Memory B cell (primary cell): ENCODE results near the gene CPB1.

ENCODE experiments used
- ATAC-seq: fragments of 150-1000 bp; cut with Tn5 transposase; 2 replicates; pipeline ENCODE4 v1.10.0; 2021; ENCODE audit warnings: low read depth, mild to moderate bottlenecking, moderate library complexity
- DNase-seq, 2 donors: peaks; one replicate each; pipeline ENCODE4 v3.0.0; 2022; ENCODE audit warnings: low spot score in 2 of 2
- H3K27ac Mint-ChIP-seq: one replicate; pipeline ENCODE4 v1.8.0; 2022; ENCODE audit warnings: mild to moderate bottlenecking, moderate library complexity, mixed read lengths
- H3K27me3 Mint-ChIP-seq: one replicate; pipeline ENCODE4 v1.8.0; 2022; ENCODE audit warnings: mixed read lengths
- H3K36me3 Mint-ChIP-seq: one replicate; pipeline ENCODE4 v1.8.0; 2022; ENCODE audit warnings: mild to moderate bottlenecking, mixed read lengths
- H3K4me1 Mint-ChIP-seq: one replicate; pipeline ENCODE4 v1.8.0; 2022; ENCODE audit warnings: mixed read lengths
- H3K4me3 Mint-ChIP-seq: one replicate; pipeline ENCODE4 v1.8.0; 2022; ENCODE audit warnings: mild to moderate bottlenecking, moderate library complexity, mixed read lengths
- H3K9me3 Mint-ChIP-seq: one replicate; pipeline ENCODE4 v1.8.0; 2022; ENCODE audit warnings: mixed read lengths

The CPB1 gene

DNA sequence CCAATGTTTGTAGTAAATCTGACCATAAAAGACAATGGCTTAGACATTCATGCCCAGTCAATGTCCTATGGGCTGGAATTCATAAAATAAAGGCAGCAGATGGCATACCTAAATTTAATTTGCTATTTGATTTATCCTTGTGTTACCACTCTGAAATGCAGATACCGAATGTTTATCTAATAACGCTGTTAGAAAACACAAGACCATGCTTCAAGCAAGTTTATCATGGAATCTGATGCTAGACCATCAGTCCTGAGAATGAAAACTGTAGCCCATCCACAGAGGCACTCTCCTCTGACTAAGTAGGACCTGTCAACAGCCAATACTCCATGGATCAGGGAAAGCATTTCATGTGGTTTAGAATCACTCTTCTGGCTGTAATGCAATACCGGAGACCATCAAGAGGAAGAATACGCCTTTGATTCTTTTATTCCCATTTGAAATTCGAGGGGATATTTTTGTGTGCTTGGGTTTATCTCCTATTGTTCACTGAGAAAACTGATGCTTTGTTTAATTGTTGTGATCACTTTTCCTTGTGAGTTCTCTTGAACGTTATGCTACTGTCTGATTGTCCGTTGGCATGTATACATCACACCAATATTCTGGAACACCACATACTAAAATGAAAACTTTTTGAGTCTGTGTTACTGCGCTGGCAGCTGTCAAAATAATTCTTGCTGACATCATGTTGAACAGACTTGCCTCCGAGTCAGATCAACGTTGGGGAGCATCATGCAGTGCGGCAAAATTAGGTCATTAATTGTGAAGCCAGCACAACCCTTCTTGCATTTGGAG lies 12.1 kb upstream of the CPB1 start:
- DNase-seq: no peak
- ATAC-seq: no peak
- H3K4me1 Mint-ChIP-seq: no peaks in the 10 kb centered on the region
- no peak overlapping the region for H3K27ac Mint-ChIP-seq
- H3K27me3 Mint-ChIP-seq: no peaks in the 10 kb centered on the region
- no peak overlapping the region for H3K4me3 Mint-ChIP-seq
- no peaks in the 10 kb centered on the region for H3K9me3 Mint-ChIP-seq
- H3K36me3 Mint-ChIP-seq: no peaks in the 10 kb centered on the region

DNA sequence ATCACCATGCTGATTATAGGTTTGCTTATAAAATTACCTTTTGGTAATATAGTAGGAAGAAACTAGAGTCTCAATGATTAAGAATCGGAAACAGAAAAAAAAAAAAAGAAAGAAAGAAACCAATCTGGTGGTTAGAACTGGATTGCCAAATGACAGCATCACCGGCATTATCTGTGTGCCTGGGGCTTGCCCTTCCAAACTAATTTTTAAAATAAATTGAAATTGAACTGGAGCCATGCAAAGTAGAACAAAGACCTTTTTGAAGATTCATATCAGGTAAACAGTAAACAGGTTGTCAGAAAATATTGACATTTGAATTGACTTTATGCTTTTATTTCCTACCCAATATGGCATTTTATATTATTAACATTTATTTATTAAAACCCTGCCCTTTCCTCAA lies 11.2 kb upstream of the CPB1 start:
- Mint-ChIP-seq H3K27me3 (no peaks in the 10 kb centered on the region), H3K36me3 (no peaks in the 10 kb centered on the region), H3K27ac (no peak overlapping the region), H3K4me3 (no peak overlapping the region), H3K9me3 (no peaks in the 10 kb centered on the region), H3K4me1 (no peaks in the 10 kb centered on the region)
- ATAC-seq (no peak), DNase-seq (no peak)

GRCh38 chr3:148816981-148817525 lies 10.6 kb upstream of the CPB1 start:
- Mint-ChIP-seq H3K4me1 (no peaks in the 10 kb centered on the region), H3K27ac (no peak overlapping the region), H3K36me3 (no peaks in the 10 kb centered on the region), H3K27me3 (no peaks in the 10 kb centered on the region), H3K9me3 (no peaks in the 10 kb centered on the region), H3K4me3 (no peak overlapping the region)
- DNase-seq (no peak), ATAC-seq (no peak)

- ATAC-seq (no peak), DNase-seq (no peak)
- Mint-ChIP-seq H3K4me1 (no peaks in the 10 kb centered on the region), H3K27ac (no peak overlapping the region), H3K36me3 (no peaks in the 10 kb centered on the region), H3K4me3 (no peak overlapping the region), H3K9me3 (no peaks in the 10 kb centered on the region), H3K27me3 (no peaks in the 10 kb centered on the region)
Observed at GRCh38 chr3:148820361-148821245, 7.0 kb upstream of the CPB1 start.

DNA sequence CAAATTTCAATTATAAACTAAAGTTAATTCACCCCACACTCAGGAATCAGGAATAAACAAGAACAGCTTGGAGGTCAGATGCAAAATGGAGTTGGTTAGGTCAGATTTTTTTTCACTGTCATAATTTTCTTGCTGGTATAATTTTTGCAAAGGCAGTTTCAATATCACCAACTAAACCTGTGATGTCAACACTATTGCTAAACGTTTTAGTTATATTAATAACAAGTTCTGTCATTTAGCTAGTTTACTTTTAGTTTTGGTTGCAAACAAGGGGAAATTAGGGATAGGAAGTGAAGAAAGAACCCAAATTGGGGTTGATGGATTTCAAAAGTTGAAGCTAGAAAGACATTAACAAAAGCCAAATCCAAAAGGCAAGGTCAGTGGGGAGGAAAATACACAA lies 4.6 kb upstream of the CPB1 start:
- H3K27ac Mint-ChIP-seq: no peak overlapping the region
- no peak overlapping the region for H3K4me3 Mint-ChIP-seq
- ATAC-seq (no peak), DNase-seq (no peak)
- H3K36me3 Mint-ChIP-seq: no peaks in the 10 kb centered on the region
- no peaks in the 10 kb centered on the region for H3K27me3 Mint-ChIP-seq
- H3K4me1 Mint-ChIP-seq: no peaks in the 10 kb centered on the region
- no peaks in the 10 kb centered on the region for H3K9me3 Mint-ChIP-seq

- Mint-ChIP-seq H3K27me3 (no peaks in the 10 kb centered on the region), H3K4me3 (no peak overlapping the region), H3K9me3 (no peaks in the 10 kb centered on the region), H3K36me3 (no peaks in the 10 kb centered on the region), H3K27ac (no peak overlapping the region), H3K4me1 (no peaks in the 10 kb centered on the region)
- no peak for DNase-seq
- ATAC-seq: no peak
Observed at GRCh38 chr3:148825476-148825875, 2.1 kb upstream of the CPB1 start.

DNA sequence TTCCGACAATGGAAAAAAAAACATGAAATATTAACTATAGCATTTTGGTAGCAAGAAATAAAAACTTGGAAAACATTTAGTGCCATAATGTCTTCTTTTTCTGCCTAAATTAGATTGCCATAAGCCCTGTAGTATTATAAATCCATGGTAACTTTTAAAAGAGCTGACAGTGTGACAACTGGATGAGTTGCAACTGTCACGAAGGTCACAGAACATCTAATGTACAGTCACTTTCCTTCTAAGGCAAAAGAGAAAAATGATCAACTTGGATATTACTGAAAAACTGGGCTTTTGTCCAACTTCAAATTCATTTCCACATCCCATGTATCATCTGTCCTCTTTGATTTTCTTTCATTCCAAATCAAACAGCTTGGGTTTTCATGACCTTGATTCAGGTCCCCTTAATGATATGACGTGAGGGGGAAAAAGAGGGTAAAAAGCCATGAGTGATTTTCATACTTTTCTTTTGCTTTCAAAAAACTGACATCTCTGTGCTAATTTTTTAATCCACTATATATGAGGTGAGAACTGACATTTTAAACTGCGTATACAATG lies 602 bp downstream of the CPB1 start:
- peaks cover 3% of the 10 kb centered on the region for H3K27me3 Mint-ChIP-seq
- H3K9me3 Mint-ChIP-seq: no peaks in the 10 kb centered on the region
- ATAC-seq (no peak), DNase-seq (no peak)
- no peak overlapping the region for H3K27ac Mint-ChIP-seq
- no peaks in the 10 kb centered on the region for H3K36me3 Mint-ChIP-seq
- H3K4me1 Mint-ChIP-seq: no peaks in the 10 kb centered on the region
- no peak overlapping the region for H3K4me3 Mint-ChIP-seq

DNA sequence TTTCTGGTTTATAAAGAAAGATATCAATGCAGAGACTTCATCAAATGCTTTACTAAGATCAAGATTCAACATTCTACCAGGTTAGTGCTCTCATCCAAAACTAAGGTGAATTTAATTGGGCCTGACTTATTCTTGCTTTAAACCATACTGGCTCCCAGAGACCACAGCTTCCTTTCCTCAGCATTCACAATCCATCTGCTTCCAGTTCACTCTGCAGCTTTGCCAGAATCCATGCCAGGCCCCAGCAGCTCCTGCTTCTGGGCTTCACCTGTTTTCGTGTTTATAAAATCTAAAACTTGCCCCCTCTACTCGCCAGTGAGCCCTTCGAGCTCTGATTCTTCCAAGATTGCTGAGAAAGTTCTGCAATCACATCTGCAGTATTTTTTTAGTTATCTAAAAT lies 2.3 kb downstream of the CPB1 start:
- no peaks in the 10 kb centered on the region for H3K9me3 Mint-ChIP-seq
- H3K36me3 Mint-ChIP-seq: no peaks in the 10 kb centered on the region
- DNase-seq: no peak
- no peak overlapping the region for H3K27ac Mint-ChIP-seq
- H3K27me3 Mint-ChIP-seq: peaks cover 3% of the 10 kb centered on the region
- no peak overlapping the region for H3K4me3 Mint-ChIP-seq
- no peak for ATAC-seq
- no peaks in the 10 kb centered on the region for H3K4me1 Mint-ChIP-seq

GRCh38 chr3:148833223-148833622 lies 5.6 kb downstream of the CPB1 start:
- Mint-ChIP-seq H3K4me3 (no peak overlapping the region), H3K27ac (no peak overlapping the region), H3K9me3 (no peaks in the 10 kb centered on the region), H3K4me1 (no peaks in the 10 kb centered on the region), H3K36me3 (no peaks in the 10 kb centered on the region), H3K27me3 (peaks cover 3% of the 10 kb centered on the region)
- DNase-seq (no peak), ATAC-seq (no peak)

GRCh38 chr3:148839805-148840204 lies 12.2 kb downstream of the CPB1 start:
- no peaks in the 10 kb centered on the region for H3K4me1 Mint-ChIP-seq
- ATAC-seq: no peak

GRCh38 chr3:148840451-148840850 lies 12.8 kb downstream of the CPB1 start:
- no peak for DNase-seq
- H3K27me3 Mint-ChIP-seq: no peaks in the 10 kb centered on the region

More at GRCh38 chr3:148839805-148840204, 12.2 kb downstream of the CPB1 start:
- Mint-ChIP-seq H3K9me3 (no peaks in the 10 kb centered on the region), H3K4me3 (no peak overlapping the region), H3K27me3 (no peaks in the 10 kb centered on the region), H3K36me3 (no peaks in the 10 kb centered on the region), H3K27ac (no peak overlapping the region)
- no peak for DNase-seq

DNA sequence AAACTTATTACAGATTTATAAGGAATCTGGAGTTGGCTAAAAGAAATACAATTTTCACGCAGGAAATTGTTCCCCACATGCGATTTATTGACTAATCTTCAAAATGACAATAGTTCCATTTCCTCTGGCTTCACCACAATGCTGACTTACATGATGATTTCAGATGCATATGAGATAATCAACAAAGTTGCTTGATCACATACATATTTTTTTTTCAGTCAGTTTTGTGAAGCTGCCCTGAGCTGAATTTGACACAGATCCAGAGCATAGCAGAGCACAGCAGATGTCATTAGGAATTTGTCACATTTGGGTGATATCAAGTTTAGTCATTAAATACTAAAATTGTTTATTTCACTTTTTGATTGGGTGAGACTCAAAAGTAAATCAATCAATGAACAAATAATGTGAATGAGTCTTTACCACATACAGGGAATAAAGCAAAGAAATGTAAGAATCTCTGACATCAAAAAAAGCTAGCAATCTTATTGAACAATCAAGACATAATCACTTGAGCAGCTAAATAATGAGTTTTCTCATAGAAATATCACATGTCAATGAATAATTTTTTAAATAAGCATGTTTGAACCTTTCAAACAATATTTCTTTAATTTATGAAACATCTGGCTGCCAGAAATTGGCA lies 18.3 kb downstream of the CPB1 start:
- H3K9me3 Mint-ChIP-seq: no peaks in the 10 kb centered on the region
- no peaks in the 10 kb centered on the region for H3K4me1 Mint-ChIP-seq
- no peaks in the 10 kb centered on the region for H3K27me3 Mint-ChIP-seq
- ATAC-seq (no peak), DNase-seq (no peak)
- no peaks in the 10 kb centered on the region for H3K36me3 Mint-ChIP-seq
- no peak overlapping the region for H3K4me3 Mint-ChIP-seq
- H3K27ac Mint-ChIP-seq: no peak overlapping the region

More at GRCh38 chr3:148840451-148840850, 12.8 kb downstream of the CPB1 start:
- no peak for ATAC-seq
- Mint-ChIP-seq H3K4me1 (no peaks in the 10 kb centered on the region), H3K4me3 (no peak overlapping the region), H3K9me3 (no peaks in the 10 kb centered on the region), H3K36me3 (no peaks in the 10 kb centered on the region), H3K27ac (no peak overlapping the region)

DNA sequence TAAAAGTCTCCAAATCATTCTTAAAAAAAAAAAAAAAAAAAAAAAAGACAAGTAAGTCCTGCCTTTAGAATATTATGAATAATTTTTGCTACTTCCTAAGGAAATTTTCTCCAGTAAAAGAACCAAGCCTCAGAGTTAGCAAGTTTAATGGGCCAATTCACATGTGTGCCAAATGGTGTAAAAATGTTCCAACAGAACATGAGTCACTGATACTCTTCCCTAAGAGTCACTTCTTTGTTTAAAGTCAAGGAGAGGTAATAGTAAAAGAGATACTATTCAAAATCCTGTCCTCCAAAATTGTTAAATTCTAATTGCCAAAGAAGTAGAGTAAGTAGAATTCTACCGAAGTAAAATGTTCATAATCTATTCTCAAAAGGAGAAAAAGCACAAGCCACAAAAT lies 19.7 kb downstream of the CPB1 start:
- Mint-ChIP-seq H3K27me3 (peaks cover 2% of the 10 kb centered on the region), H3K36me3 (no peaks in the 10 kb centered on the region), H3K4me1 (no peaks in the 10 kb centered on the region), H3K4me3 (no peak overlapping the region), H3K9me3 (no peaks in the 10 kb centered on the region), H3K27ac (no peak overlapping the region)
- ATAC-seq (no peak), DNase-seq (no peak)

GRCh38 chr3:148848410-148848809 lies 20.8 kb downstream of the CPB1 start:
- ATAC-seq (no peak), DNase-seq (no peak)
- H3K4me3 Mint-ChIP-seq: no peak overlapping the region
- H3K4me1 Mint-ChIP-seq: no peaks in the 10 kb centered on the region
- H3K27me3 Mint-ChIP-seq: peaks cover 2% of the 10 kb centered on the region
- no peak overlapping the region for H3K27ac Mint-ChIP-seq
- no peaks in the 10 kb centered on the region for H3K36me3 Mint-ChIP-seq
- no peaks in the 10 kb centered on the region for H3K9me3 Mint-ChIP-seq
